GM12891 (cell line): ENCODE results near the gene SLC19A1.

Experiments used
- PAX5 ChIP-seq: IDR thresholded peaks from 2 replicates; pipeline ENCODE4 v1.6.1; 2011; ENCODE audit warnings: low read length, moderate library complexity, mild to moderate bottlenecking; ENCODE audit not compliant: insufficient read depth, severe bottlenecking
- POLR2A ChIP-seq: IDR thresholded peaks from 2 replicates; pipeline ENCODE4 v1.6.1; 2011; ENCODE audit warnings: low read depth, low read length, control low read depth
- POLR2AphosphoS5 ChIP-seq: IDR thresholded peaks from 2 replicates; pipeline ENCODE4 v1.6.1; 2011; ENCODE audit warnings: low read depth, low read length, control low read depth
- POU2F2 ChIP-seq: IDR thresholded peaks from 2 replicates; pipeline ENCODE4 v1.6.1; 2011; ENCODE audit warnings: low read depth, mild to moderate bottlenecking, control low read depth, low read length, moderate library complexity
- SPI1 ChIP-seq: IDR thresholded peaks from 2 replicates; pipeline ENCODE4 v1.6.1; 2011; ENCODE audit warnings: low read depth, low read length, control low read depth
- TAF1 ChIP-seq: IDR thresholded peaks from 2 replicates; pipeline ENCODE4 v1.6.1; 2011; ENCODE audit warnings: low read depth, low read length, control low read depth

GRCh38 chr21:45512626-45513002 lies 29.6 kb downstream of the SLC19A1 start:
- no peak for TF ChIP-seq POLR2A
- TF ChIP-seq POLR2AphosphoS5, result no peak
- TF ChIP-seq TAF1, result no peak
- TF ChIP-seq POU2F2, result no peak
- no peak for TF ChIP-seq SPI1
- TF ChIP-seq PAX5, result no peak
